Activated T-cell treated with anti-CD3 and anti-CD28 coated beads, Interleukin-2, amount 50 U/mL, for 1 hour (primary cell): ENCODE measurements around the gene GDAP1L1.

ENCODE experiments used
- DNase-seq: peaks from one replicate; pipeline ENCODE4 v3.0.0-alpha.2; 2020

Gene GDAP1L1

DNA sequence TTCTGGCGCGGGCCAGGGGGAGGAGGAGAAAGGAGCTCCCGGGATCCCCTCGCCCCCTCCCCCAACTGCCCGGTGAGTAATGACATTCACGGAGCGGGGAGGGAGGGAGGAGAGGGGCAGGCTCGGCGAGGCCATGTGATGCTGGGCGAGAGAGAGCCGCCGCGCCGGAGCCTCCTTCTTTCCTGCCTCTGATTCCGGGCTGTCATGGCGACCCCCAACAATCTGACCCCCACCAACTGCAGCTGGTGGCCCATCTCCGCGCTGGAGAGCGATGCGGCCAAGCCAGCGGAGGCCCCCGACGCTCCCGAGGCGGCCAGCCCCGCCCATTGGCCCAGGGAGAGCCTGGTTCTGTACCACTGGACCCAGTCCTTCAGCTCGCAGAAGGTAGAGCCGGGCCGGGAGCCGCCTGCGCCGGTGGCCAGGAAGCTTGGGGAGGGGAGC is at the start of gene GDAP1L1:
GDAP1L1 (plus strand) TSS at position 178 of the 441 bp plus-strand sequence; CDS start at position 205, 27 bp downstream.
- no peak for DNase-seq

DNA sequence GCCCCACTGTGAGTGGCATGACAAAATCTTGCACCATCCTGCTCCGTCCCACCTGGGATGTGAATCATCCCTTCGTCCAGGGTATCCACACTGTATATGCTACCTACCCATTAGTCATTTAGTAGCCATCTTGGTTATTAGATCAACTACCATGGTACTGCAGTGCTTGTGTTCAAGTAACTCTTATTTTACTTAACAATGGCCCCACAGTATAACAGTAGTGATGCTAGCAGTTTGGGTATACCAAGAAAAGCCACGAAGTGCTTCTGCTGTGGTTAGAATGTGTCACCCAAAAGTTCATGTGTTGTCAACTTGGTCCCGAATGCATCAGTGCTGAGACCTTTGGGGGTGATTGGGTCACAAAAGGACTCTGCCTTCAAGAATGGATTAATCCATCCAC is 48.2 kb upstream of the GDAP1L1 start:
- DNase-seq = no peak

DNA sequence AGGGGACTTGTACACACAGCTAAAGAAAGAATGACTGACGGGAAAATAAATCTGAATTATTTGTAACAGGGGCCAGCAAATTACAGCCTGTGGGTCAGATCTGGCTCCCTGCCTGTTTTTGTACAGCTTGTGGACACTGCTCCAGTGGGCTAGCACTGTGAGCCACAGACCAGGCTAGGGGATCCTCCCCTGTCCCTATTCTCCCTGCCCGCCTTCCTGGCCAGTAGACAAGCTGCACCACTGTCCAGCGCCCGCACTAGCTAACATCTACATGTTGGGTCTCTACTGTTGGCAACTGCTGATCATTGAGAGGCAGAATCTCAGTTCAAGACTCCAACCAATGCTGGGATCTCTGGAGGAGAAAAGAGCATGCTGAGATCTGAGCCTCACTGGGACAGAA is 47.2 kb upstream of the GDAP1L1 start:
- no peak for DNase-seq

DNA sequence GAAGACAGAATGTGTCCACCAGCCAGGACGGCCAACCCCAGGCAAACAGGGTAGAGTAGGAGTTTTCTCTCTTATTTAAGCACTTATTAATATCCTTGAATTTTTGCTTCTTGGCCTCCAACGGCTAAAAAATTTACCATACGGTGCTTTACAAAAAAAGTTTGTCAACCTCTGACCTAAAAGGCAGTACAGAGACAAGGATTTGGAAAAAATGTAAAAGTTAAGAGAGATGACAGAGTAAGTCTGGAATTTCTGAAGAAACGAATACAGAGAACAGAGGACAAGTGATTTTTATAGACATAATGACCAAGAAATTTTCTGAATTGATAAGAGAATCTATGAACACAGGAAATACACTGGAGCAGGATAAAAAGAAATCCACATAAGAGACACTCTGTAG is 46.7 kb upstream of the GDAP1L1 start:
- no peak for DNase-seq

DNA sequence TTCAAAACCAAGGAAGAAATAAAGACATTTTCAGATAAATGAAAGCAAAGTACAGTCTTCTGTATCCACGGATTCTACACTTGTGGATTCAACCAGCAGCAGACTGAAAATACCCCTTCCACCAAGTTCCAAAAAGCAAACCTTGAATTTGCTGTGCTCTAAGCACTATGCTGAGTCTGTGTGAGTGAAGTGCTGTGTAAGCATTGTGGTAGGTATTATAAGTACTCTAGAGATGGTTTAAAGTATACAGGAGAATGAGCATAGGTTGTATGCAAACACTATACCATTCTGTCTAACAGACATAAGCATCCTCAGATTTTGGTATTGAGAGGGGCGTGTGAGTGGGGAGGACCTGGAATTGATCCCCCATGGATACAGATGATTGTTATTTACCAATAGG is 46.1 kb upstream of the GDAP1L1 start:
- no peak for DNase-seq

DNA sequence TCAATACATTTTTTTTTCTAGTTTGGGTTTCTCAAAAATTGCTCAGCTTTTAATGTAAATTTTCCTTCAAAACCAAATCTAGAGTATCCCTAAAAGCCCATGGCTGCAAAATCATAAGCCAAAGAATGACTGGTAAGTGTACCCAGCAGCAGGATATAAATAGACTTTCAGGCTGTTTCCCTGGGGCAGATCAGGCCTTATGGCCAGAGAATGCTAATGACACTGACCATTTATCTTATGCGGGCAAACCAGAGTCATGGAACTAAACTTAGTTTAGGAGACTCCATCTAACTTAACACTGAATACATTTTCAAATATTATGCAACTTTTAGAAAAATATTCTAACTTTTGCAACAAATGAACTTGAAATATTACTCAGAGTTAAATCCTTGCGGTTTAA is 43.9 kb upstream of the GDAP1L1 start:
- no peak for DNase-seq

DNA sequence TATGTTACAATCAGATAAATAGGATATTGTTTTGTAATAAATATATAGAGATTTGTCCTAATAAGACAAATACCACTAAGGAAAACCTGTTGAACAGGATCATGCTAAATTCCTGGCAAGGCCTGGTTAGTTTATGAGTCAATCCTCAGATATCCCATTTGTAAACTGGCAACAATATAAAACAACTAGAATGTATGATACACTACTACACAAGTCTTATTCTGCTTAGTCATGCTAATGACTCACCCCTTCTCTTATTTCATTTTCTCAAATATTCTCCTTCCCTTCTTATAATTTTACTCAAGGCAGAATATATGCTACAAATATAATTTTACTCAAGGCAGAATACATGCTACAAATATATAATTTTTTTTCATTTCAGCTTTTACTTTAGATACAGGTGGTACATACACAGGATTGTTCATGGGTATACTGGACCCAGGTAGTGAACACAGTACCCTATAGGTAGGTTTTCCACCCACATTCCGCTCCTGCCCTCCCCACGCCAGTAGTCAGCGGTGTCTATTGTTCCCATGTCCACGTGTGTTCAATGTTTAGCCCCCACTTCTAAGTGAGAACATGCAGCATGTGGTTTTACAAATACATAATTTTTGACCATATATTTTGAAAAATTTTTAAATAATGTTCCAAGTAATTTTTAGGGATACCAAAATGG is 42.8 kb upstream of the GDAP1L1 start:
- DNase-seq = no peak

DNA sequence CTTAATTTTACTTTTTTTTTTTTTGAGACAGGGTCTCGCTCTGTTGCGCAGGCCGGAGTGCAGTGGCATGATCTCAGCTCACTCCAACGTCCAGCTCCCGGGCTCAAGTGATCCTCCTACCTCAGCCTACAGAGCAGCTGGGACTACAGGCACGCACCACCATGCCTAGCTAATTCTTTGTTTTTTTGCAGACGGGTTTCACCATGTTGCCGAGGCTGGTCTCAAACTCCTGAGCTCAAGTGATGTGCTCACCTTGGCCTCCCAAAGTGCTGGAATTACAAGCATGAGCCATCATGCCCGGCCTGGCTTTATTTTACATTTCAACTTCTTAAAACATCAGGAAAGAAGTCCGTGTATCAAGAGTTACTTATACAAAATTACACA is 42.3 kb upstream of the GDAP1L1 start:
- no peak for DNase-seq

- DNase-seq = no peak
Observed at GRCh38 chr20:44206132-44206531, 41.0 kb upstream of the GDAP1L1 start.

DNA sequence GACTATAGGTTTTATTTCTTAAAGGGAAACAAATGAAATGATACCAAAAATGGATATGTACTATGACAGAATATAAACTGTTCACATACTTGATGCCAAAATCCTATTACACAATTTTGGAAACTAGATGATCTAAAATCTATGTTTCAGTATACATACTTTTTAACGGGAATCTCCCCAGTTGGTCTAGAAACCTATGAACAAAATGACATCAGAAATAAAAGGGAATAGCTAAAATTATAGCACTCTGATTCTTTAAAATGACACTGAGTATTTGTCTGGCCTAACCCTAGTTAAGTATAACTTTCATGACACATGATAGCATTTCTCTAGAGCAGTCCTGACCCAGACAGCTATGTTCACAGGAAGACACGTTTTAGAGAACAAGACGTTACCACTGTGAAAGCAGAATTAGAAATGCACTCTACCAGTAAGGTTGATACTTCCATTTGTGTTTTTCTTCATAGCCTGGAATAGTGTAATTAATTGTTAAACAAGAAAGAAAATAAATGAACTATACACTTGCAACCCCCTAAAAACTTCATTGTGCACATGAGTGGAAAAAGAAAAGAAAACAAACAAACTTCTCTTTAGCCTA is 39.9 kb upstream of the GDAP1L1 start:
- no peak for DNase-seq

DNA sequence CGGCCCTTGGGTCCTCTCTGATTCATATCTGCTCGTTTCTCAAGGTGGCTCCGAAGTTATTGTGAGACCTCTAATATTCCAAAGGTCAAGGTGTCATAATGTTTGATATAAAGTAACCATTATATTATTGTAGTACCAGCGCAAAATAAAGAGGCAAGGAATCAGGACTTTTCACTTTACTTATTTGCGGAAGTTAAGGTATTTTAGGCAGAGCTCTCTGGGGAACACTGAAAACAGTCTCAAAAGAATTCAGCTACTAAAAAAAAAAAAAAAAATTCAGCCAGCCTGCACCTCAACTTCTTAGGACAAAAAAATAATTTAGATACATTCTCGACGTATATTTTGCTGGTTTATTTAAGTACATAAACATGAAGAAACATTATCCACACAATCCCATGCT is 38.9 kb upstream of the GDAP1L1 start:
- no peak for DNase-seq

GRCh38 chr20:44208770-44209169 is 38.3 kb upstream of the GDAP1L1 start:
- no peak for DNase-seq

- no peak for DNase-seq
Observed at GRCh38 chr20:44209686-44210405, 37.3 kb upstream of the GDAP1L1 start.

DNA sequence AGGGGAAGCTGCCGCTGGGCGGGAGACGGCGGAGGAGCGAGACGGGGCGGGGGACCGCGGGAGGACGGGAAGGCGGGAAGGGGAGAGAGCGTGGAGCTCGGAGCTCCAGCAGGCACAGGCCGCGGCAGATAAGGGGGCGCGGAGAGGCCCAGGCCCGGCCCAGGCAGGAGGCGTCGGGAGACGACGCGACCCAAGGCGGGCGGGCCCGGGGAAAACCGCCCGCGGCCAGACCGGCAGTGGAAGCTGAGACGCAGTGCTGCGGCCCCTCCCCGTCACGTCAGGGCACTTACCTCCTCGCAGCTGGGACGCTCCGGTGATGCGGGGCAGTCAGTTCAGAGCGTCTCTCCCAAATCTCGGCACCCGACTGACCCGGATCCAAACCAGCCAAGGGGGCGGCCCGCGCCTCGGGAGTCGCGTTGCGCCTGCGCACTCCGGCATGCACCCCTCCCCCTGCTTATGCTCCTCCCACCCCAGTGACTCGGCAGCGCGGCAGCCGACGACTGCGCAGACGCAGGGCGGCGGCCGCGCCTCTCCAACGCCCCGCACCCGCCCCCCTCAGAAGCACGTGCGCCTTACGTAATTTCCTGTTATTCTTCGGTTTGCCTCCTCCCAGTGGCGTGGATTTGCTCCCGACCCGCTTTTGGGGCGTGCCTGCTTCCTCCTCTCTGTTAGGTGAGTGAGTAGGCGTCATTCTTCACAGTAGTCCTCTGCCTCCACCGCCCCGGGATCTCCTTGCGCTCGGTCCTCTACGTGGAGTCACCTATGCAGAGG is 36.5 kb upstream of the GDAP1L1 start, which contains the start of gene OSER1:
OSER1 (minus strand) TSS at position 366 of the 771 bp plus-strand sequence. CDS start 3,814 bp downstream, outside the sequence.
- DNase-seq = peak; percentile 99

GRCh38 chr20:44211177-44212039 is 35.7 kb upstream of the GDAP1L1 start:
- DNase-seq = no peak

DNA sequence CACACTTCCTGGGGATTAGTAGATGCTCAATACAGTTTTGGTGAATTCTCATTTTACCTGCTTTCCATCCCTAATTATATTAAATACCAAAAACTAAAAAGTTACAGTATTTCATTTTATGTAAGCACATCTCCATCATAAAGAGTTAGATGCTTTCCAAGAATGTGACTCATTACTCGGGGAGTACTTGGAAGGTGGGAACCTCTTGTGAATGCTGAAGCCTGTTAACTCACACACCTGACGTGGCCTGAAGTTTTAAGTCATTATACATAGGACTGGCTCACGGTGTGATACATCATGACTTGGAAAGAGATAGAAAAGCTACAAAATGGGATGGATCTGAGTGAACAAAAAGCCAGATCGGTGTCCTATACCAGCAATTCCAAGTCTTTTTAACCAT is 34.3 kb upstream of the GDAP1L1 start:
- no peak for DNase-seq

- DNase-seq = peak; percentile 75
Observed at GRCh38 chr20:44215125-44215524, 32.0 kb upstream of the GDAP1L1 start.

GRCh38 chr20:44217342-44218092 is 29.6 kb upstream of the GDAP1L1 start:
- DNase-seq = peak; percentile 63

- DNase-seq = peak; percentile 50
Observed at GRCh38 chr20:44218446-44218845, 28.7 kb upstream of the GDAP1L1 start.

DNA sequence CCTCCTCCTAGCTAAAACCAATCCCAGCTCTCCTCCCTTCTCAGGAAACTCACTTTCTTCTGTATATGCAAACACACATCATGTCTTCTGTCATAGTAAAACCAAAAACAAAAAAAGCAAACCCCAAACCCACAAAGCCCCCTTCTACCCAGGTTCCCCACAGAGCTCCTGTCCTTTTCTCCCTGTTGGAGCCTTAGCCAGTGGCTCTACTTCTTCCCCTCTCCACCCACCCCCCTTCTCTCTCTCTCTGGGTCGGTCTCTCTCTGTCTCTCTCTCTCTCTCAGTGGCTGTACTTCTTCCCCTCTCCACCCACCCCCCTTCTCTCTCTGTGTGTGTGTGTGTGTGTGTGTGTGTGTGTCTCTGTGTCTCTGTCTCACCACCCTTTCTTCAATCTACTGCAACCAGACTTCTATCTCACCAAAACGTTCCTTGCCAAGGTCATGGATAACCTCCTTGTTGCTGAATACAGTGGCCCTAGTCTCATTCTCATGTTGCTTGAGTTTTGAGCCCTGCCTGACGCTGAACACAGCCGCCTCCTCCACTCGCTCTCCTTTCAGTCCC is 27.9 kb upstream of the GDAP1L1 start:
- no peak for DNase-seq

DNA sequence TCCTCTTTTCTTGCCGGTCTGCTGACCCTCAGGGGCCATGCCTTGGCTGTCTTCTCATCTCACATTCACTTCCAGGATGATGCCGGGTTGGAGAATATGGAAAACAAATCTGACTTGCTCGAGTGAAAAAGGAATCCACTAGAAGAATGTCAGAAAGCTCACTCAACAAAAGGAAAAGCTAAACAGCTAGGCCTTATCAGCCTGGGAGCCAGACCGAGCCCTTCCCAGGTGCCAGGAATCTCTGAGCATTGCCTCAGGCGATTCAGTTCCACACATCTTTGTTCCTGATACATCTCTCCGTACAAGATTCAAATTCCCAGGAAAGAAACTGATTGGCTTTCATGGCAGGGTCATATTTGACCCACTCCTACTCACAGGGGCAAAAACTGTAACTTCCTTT is 27.3 kb upstream of the GDAP1L1 start:
- no peak for DNase-seq
